ENCODE measurements around the gene PRDM16.

PRDM16 gene

DNA sequence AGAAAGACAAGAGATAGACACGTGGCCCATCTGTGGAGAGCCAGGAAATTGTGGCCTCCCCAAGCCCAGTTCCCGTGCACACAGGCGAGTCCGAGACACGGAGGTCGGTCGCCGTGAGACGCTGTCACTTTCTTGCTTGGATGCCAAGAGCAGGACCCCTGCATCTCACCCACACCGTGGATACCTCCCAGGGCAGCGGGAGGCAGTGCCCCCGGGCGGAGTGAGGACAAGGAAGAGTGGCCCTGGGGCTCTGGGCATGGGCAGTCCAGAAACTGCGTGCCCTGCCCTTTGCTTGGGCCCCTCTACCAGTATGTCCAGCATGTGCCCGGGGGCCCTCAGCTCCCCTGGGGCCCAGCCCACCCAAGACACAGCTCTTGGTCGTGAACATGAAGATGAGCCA lies 360.8 kb downstream of the PRDM16 start:
- DNase-seq = no peak

DNA sequence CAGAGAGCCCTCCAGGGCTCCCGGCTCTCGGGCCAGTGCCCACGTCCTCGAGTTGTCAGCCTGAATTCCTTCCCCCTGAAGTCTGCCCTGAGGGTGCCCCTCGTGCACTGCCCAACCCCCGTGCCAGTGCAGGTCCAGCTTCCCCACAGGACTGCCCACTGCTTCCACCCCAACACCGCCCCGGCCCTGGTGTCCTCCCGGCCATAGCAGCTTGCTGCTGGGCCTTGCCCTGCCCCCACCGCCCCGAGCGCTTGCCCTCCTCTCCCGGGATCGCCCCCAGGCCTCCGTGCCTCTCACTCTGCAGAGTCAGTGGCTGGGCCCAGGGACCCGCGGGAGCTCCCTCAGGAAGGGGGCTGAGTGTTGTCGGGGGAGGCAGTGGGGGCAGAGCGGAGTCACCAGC lies 361.4 kb downstream of the PRDM16 start:
- no peak for DNase-seq

DNA sequence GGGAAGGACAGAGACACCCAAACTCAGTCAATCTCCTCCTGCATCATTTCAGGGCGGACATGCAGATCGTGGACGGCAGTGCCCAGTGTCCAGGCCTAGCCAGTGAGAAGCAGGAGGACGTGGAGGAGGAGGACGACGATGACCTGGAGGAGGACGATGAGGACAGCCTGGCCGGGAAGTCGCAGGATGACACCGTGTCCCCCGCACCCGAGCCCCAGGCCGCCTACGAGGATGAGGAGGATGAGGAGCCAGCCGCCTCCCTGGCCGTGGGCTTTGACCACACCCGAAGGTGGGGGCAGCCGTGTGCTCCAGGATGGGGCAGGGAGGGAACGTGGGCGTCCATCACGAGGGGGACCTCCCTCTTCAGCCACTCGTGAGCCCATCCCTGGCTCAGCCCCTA lies 361.8 kb downstream of the PRDM16 start:
- DNase-seq = no peak

DNA sequence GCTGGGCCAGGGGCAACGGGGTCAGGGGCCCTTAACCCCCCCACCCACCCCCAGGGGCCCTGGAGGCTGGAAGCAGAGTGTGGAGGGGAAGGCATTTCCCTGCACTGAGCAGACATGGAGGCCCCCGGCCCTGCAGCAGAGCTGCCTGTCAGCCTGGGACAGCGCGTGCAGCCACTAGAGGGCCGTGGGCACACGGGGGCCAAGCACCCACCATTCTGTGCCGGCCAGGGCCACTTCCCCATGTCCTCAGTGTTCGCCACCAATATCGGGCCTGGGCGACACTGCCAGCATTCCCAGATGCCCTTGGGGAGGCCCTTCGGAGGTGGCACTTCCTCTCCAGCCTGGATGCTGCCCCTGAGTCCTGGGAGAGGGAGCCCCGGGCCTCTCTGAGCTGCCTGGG lies 362.3 kb downstream of the PRDM16 start:
- DNase-seq = no peak

GRCh38 chr1:3431686-3432085 lies 362.7 kb downstream of the PRDM16 start:
- DNase-seq = no peak

- no peak for DNase-seq
These were observed 363.3 kb downstream of the PRDM16 start for GRCh38 chr1:3432306-3432705.

DNA sequence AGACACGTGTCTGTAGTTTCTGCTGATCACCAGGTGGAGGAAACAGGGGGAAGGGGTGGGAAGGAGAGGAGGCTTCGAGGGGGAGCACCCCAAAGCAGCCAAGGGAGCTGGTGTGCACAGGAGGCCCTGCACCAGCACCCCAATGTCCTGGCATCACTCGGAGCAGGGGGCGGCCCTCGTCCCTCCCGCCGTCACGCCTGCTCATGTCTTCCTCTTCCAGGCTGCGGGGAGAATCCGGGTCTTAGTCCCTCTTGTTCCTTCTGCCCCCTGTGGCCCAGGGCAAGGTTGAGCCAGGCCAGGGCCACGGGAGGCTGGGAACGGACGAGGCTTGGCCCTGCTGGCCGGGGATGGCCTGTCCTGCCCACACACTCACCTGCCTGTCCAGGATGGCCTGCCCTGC lies 364.1 kb downstream of the PRDM16 start:
- DNase-seq = no peak

GRCh38 chr1:3433596-3434320 lies 364.8 kb downstream of the PRDM16 start:
- DNase-seq = no peak

DNA sequence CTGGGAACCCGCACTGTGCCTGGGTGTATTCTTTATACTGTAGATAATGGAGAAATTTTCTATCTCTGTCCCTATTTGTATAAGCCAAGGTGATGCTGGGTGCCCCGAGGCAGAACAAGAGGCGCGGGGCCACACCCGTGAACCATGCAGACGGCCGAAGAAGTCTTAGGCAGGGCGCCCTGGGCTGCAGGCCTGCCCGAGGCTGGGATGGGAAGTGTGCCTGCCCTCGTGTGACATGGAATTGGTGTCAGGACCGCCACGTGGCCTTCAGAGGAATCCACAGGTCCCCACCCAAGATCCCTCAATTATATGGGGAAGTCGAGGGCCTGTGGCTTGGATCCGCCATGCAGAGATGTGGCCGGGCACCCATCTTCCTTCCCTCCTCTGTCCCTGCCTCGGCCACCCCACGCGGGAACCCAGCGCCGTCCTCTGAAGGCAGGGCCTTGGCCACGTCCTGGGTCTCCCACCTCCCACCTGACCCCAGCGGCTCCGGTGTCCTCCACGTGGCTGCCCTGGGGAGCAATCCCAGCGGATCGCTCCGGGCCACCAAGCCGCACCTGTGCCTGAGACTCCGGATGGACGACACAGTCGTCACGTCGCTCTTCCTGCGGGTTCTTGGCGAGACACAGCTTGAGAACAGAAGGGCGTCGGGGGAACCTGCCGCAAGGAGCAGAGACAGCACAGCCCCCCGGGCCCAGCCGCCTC lies 365.6 kb downstream of the PRDM16 start:
- DNase-seq = no peak

DNA sequence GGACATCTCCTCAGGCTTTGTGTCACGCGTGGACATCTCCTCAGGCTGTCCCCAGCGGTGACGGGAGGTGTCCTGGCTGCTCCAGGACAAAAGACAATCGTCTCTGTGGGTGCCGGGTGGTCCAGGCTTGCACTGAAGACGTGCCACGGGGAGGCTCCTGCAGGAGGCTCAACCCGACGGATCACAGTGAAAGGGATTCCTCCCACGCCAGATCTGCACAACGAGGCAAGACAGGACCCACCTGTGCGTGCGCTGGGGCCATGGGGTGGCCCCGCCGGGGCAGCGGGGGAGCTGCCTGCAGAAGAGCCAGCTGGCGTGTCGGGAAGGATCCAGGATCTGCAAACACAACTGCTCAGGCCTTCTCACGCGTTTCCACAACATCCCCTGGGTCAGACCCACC lies 366.7 kb downstream of the PRDM16 start:
- DNase-seq = no peak

- no peak for DNase-seq
These were observed 367.4 kb downstream of the PRDM16 start for GRCh38 chr1:3436451-3436850.

- DNase-seq = no peak
These were observed 367.9 kb downstream of the PRDM16 start for GRCh38 chr1:3436901-3437300.

GRCh38 chr1:3438661-3439180 lies 369.7 kb downstream of the PRDM16 start:
- DNase-seq = no peak

- DNase-seq = no peak
These were observed 370.6 kb downstream of the PRDM16 start for GRCh38 chr1:3439346-3440299.

DNA sequence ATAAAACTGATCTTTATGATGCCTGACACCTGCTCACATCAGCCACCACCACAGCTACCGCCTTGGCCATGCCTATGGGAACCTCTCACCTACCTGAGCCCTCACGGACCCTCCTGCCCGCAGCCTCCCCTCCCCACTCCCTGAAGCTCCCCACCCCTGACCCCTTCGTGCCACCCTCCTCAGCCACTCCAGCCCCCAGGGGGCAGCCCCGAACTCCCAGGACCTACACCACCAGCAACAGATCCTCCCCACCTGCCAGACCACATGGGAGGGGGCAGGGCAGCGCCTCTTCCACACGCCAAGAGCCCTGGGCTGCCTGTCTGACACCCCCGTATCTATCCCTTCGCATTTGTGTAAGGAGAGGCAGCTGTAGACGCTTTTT lies 371.3 kb downstream of the PRDM16 start:
- DNase-seq = no peak

DNA sequence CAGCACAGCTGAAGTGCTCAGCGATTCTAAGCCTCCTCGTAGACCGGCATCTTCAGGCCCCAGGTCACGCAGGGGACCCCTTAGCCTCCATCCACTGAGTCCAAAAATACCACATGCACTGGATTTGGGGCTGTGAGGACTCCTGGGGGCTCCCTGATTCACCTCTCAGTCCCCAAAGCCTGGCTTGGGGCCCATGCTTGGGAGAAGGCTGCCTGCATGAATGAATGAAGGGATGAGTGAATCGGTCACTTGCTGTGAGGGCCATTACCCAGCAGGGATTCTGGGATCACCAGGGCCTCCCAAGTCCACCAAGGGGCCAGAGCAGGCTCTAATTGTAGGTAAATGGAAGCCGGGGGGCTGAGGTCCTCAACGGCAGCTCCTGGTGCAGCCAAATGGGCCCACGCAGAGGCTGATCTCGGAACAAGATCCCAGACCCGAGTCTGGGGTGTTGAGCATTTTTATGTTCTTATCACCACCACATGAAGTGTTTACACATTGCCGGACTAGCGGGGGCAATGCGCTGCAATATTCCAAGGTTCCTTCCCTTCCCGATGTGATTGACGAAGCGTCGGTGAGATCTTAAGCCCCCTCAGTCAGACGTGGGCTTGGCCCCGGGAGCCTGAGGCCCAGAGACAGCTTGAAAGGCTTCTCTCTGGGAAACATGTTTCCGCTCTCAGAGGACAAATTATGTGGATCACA lies 371.9 kb downstream of the PRDM16 start:
- DNase-seq = no peak

GRCh38 chr1:3441410-3441847 lies 372.4 kb downstream of the PRDM16 start:
- DNase-seq = no peak

DNA sequence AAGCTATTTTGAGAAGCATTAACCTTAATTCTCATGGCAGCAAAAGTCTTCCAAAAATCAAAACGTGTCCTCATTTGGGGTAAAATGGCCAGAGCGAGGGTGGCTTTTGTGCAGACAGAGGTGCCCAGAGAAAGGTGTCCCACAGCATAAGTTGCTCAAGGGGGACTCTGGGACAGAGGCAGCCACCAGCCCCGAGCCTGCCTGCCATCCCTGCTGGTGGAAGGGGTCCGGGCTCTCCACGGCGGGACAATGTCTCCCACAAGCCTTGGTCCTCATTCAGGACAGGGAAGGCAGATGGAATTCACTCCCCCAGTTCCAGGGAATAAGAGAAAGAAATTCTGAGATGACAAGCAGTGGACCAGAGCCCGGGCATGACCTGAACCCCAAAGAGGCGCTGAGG lies 372.9 kb downstream of the PRDM16 start:
- DNase-seq = no peak

DNA sequence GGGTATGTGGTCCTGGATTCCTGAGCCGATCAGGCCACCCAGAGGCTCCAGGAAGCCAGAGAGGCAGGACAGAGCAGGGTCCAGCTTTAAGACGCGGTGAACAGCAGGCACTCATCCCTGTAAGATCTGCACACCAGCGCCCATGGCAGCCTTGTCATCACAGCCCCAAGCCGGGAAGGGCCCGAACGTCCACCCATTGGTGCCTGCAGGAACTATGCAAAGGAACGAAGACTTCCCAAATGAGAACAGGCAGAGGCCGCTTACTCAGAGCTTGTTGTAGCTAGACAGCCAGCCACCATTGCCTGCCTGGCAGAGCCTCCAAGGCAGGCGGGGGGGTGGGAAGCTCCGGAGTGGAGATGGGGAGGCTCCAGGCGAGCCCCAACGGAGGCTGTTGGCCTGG lies 373.3 kb downstream of the PRDM16 start:
- no peak for DNase-seq

DNA sequence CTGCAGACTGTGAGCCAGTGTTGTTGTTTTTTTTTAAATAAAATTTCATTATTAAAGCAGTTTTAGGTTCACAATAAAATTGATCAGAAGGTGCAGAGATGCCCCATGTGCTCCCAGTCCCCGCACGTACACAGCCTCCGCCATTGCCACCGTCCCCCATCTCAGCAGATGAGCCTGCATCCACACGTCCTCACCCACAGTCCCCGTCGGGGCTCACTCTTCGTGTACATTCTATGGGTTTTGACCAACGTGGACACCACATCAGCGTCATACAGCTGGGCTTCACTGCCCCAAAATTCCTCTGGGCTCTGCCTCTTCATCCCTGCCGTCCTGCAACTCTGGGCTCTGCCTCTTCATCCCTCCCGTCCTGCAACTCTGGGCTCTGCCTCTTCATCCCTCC lies 373.9 kb downstream of the PRDM16 start:
- DNase-seq = no peak

GRCh38 chr1:3443807-3444206 lies 374.8 kb downstream of the PRDM16 start:
- DNase-seq = no peak

DNA sequence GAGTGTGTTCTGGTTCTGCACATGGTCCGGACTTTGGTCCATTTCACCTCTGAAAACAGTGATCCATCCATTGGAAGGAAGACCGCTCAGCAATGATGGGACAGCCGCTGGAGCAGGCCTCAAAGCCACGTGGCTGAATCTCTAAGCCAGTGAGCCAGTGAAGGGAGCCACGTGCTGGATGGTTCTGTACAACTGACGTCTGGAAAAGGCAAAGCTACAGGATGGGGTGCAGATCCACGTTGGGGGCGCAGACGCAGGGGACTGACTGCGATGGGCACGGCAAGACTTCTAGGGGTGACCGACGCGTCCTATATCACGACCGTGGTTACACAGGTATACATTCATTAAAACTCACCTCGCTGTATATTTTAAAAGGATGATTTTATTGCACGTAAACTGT lies 375.3 kb downstream of the PRDM16 start:
- DNase-seq = no peak

DNA sequence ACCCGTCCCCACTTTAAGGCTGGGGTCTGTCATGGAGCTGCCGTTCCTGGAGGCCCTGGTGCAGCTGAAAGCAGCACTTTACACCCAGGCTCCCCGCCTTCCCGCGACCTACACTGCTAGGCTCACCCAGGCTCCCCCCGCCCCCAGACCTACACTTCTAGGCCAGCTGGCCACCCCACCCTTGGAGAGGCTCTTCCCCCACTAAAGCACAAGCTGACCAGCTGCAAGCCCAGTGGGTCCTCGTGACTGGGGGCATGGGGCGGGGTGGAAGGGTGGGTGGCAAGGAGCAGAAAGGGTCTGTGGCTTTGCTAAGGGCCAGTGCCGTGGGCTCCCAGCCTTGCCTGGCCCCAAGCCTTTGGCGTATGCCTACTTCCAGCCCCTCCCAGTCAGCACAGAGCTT lies 375.7 kb downstream of the PRDM16 start:
- no peak for DNase-seq
